Measurements from ENCODE around the gene NMU. TPM values are rescaled to one million over a fixed set of nuclear protein-coding genes. Genes with fewer than 3 reads are reported as not detected.

The NMU gene
- total and polyA plus RNA-seq, 2 experiments from 2014 or later, result 40.2 to 96.3 TPM

DNA sequence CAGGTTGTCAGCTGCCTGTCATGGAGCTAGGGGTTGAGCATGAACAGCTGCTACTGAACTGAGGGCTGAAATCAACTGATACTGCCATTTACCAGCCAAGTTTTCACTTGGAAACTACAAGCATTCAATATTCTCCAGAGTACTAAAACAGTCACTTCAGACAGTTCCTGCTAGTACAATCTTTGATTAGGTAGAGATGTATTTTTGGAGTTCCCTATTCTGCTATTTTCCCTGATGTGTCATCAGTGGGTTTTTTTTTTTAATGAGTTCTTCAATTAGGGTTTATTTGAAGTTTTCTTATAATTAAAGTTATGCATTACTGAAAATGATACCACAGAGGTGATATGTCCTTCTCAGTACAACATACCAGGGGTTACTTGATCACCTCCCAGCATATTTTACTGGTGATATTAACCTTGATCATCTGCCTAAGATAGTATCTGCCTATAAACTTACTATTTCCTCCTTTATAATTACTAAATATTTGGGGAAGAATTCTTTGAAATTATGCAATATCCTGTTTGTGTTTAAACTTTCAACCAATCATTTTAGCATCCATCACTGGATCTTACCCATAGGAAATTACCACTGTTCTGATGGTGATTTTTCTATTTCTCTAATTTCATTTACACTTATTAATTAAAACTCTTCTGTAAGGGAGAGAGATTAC lies 57.6 kb downstream of the NMU start:
- Histone ChIP-seq H3K27ac (ENCODE audit: low read depth) (no peak overlapping the region), H3F3A (replicated peaks; ENCODE audit: low read depth) (no peaks in the 10 kb centered on the region), H3K4me3 (no peak overlapping the region), H3K9me2 (ENCODE audit: insufficient read depth) (no peaks in the 10 kb centered on the region), H3K27me3 (ENCODE audit: insufficient read depth) (no peaks in the 10 kb centered on the region), H3K4me2 (no peak overlapping the region), H3K36me3 (ENCODE audit: insufficient read depth) (peaks cover 22% of the 10 kb centered on the region), H3K79me2 (replicated peaks; ENCODE audit: insufficient read depth) (no peaks in the 10 kb centered on the region), H2AFZ (no peak overlapping the region), H4K20me1 (replicated peaks; ENCODE audit: insufficient read depth) (no peaks in the 10 kb centered on the region), H3K4me1 (ENCODE audit: insufficient read depth) (no peaks in the 10 kb centered on the region)
- no peaks in the 10 kb centered on the region for H3K4me1 Mint-ChIP-seq
- no peak for DNase-seq (ENCODE audit: low spot score)
- TF ChIP-seq REST (IDR thresholded peaks at IDR 0.05; ENCODE audit: unreplicated experiment) (no peak), NANOG (IDR thresholded peaks at IDR 0.05; ENCODE audit: borderline replicate concordance) (no peak), STAT1 (IDR thresholded peaks at IDR 0.05; ENCODE audit: unreplicated experiment) (no peak), ZNF331 (CRISPR knock-in tag; IDR thresholded peaks at IDR 0.05; ENCODE audit: low read depth) (no peak), JUNB (IDR thresholded peaks at IDR 0.05; ENCODE audit: unreplicated experiment) (no peak), CREB1 (CRISPR knock-in tag; IDR thresholded peaks at IDR 0.05; ENCODE audit: low read depth) (no peak)
- TF ChIP-seq, protein P1, sequence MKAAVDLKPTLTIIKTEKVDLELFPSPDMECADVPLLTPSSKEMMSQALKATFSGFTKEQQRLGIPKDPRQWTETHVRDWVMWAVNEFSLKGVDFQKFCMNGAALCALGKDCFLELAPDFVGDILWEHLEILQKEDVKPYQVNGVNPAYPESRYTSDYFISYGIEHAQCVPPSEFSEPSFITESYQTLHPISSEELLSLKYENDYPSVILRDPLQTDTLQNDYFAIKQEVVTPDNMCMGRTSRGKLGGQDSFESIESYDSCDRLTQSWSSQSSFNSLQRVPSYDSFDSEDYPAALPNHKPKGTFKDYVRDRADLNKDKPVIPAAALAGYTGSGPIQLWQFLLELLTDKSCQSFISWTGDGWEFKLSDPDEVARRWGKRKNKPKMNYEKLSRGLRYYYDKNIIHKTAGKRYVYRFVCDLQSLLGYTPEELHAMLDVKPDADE (IDR thresholded peaks at IDR 0.05), result no peak
- no peak overlapping the region for H3K4me3 Mint-ChIP-seq
- H3K9me3 Mint-ChIP-seq, result peaks cover 64% of the 10 kb centered on the region
- no peak overlapping the region for H3K27ac Mint-ChIP-seq
- ATAC-seq, result no peak
- peaks cover 50% of the 10 kb centered on the region for H3K36me3 Mint-ChIP-seq (ENCODE audit: low read depth)
- H3K27me3 Mint-ChIP-seq (ENCODE audit: insufficient read depth, low read depth, poor library complexity), result peaks cover 2% of the 10 kb centered on the region

DNA sequence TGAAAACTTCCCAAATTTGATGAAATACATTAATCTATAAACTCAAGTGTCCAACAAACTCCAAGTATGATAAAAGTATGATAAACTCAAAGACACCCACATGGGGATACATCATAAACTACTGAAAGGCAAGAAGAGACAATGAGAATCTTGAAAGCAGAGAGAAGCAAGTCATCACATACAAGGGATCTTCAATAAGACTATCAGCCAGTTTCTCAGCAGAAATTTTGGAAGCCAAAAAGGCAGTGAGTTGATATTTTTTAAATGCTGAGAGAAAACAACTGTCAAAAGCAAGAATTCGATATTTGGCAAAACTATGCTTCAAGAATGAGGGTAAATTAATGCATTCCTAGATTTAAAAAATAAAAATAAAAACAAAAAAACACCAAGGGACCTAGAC lies 60.6 kb downstream of the NMU start:
- no peak overlapping the region for H3K27ac ChIP-seq (ENCODE audit: low read depth)
- ATAC-seq (no peak), DNase-seq (ENCODE audit: low spot score) (no peak)
- Mint-ChIP-seq H3K4me3 (no peak overlapping the region), H3K9me3 (peaks cover 50% of the 10 kb centered on the region), H3K27ac (no peak overlapping the region), H3K27me3 (ENCODE audit: insufficient read depth, low read depth, poor library complexity) (peaks cover 3% of the 10 kb centered on the region), H3K4me1 (no peaks in the 10 kb centered on the region; the same call in 2 of the 3 replicates), H3K36me3 (ENCODE audit: low read depth) (peaks cover 42% of the 10 kb centered on the region)
- H3K9me2 ChIP-seq (ENCODE audit: insufficient read depth), result 0 out of 2 replicates have a peak, but pooled peaks cover 4% of the 10 kb centered on the region
- peaks cover 22% of the 10 kb centered on the region for H3K36me3 ChIP-seq (ENCODE audit: insufficient read depth)
- no peaks in the 10 kb centered on the region for H3K27me3 ChIP-seq (ENCODE audit: insufficient read depth)
- H3K4me2 ChIP-seq, result no peak overlapping the region
- no peak overlapping the region for H2AFZ ChIP-seq
- no peaks in the 10 kb centered on the region for H3K4me1 ChIP-seq (ENCODE audit: insufficient read depth)
- no peaks in the 10 kb centered on the region for H4K20me1 ChIP-seq (replicated peaks; ENCODE audit: insufficient read depth)
- H3F3A ChIP-seq (replicated peaks; ENCODE audit: low read depth), result no peaks in the 10 kb centered on the region
- H3K4me3 ChIP-seq, result no peak overlapping the region
- no peaks in the 10 kb centered on the region for H3K79me2 ChIP-seq (replicated peaks; ENCODE audit: insufficient read depth)
- no peak for TF ChIP-seq CREB1 (CRISPR knock-in tag; IDR thresholded peaks at IDR 0.05; ENCODE audit: low read depth)
- TF ChIP-seq EZH2phosphoT487 (IDR thresholded peaks at IDR 0.05; ENCODE audit: unreplicated experiment), result no peak
- TF ChIP-seq POLR2AphosphoS5 (IDR thresholded peaks at IDR 0.05; ENCODE audit: low read depth), result no peak
- no peak for TF ChIP-seq CTCF (conservative IDR thresholded peaks at IDR 0.05; ENCODE audit: low read depth in 2 of 2)
- TF ChIP-seq, protein P1 (IDR thresholded peaks at IDR 0.05), result no peak
- TF ChIP-seq STAT1 (IDR thresholded peaks at IDR 0.05; ENCODE audit: unreplicated experiment), result no peak

Measured in GM23338 (cell line).